Measurements from ENCODE around the gene CIDEB.

- no peak for TF ChIP-seq CTCF (IDR thresholded peaks at IDR 0.05)
- TF ChIP-seq POLR2A (IDR thresholded peaks at IDR 0.05) = no peak
These were observed 37.8 kb downstream of the CIDEB start for GRCh38 chr14:24269910-24270536.

All from adrenal gland (tissue), 5 donors.